ENCODE data around the gene SLC8A1.
A peak's percentile ranks its signal among the peaks of the same experiment; 100 is the strongest.

Gene SLC8A1

GRCh38 chr2:40419364-40419762 is 32.5 kb downstream of the SLC8A1 start:
- DNase-seq, result no peak

GRCh38 chr2:40418614-40419363 is 33.1 kb downstream of the SLC8A1 start:
- no peak for DNase-seq

GRCh38 chr2:40416486-40416885 is 35.4 kb downstream of the SLC8A1 start:
- no peak for DNase-seq

GRCh38 chr2:40415391-40415790 is 36.5 kb downstream of the SLC8A1 start:
- DNase-seq, result no peak

- no peak for DNase-seq
These were observed 39.4 kb downstream of the SLC8A1 start for GRCh38 chr2:40412456-40412855.

- DNase-seq, result no peak
These were observed 41.2 kb downstream of the SLC8A1 start for GRCh38 chr2:40410695-40411094.

GRCh38 chr2:40409734-40410133 is 42.2 kb downstream of the SLC8A1 start:
- no peak for DNase-seq

GRCh38 chr2:40406485-40407289 is 45.2 kb downstream of the SLC8A1 start:
- no peak for DNase-seq

GRCh38 chr2:40405465-40405864 is 46.4 kb downstream of the SLC8A1 start:
- no peak for DNase-seq

- DNase-seq, result no peak
These were observed 47.4 kb downstream of the SLC8A1 start for GRCh38 chr2:40404517-40404916.

- DNase-seq, result no peak
These were observed 48.6 kb downstream of the SLC8A1 start for GRCh38 chr2:40403233-40403836.

- no peak for DNase-seq
These were observed 50.0 kb downstream of the SLC8A1 start for GRCh38 chr2:40401896-40402295.

- no peak for DNase-seq
These were observed 51.4 kb downstream of the SLC8A1 start for GRCh38 chr2:40400336-40400953.

GRCh38 chr2:40397765-40398164 is 54.1 kb downstream of the SLC8A1 start:
- DNase-seq, result no peak

GRCh38 chr2:40396124-40396523 is 55.8 kb downstream of the SLC8A1 start:
- peak; percentile 89 for DNase-seq

- no peak for DNase-seq
These were observed 56.5 kb downstream of the SLC8A1 start for GRCh38 chr2:40395169-40396073.

GRCh38 chr2:40394597-40394996 is 57.3 kb downstream of the SLC8A1 start:
- no peak for DNase-seq

- no peak for DNase-seq
These were observed 57.9 kb downstream of the SLC8A1 start for GRCh38 chr2:40394031-40394430.

- no peak for DNase-seq
These were observed 63.7 kb downstream of the SLC8A1 start for GRCh38 chr2:40388161-40388560.

GRCh38 chr2:40386177-40386576 is 65.7 kb downstream of the SLC8A1 start:
- no peak for DNase-seq

GRCh38 chr2:40384714-40385113 is 67.2 kb downstream of the SLC8A1 start:
- DNase-seq, result no peak

- no peak for DNase-seq
These were observed 67.7 kb downstream of the SLC8A1 start for GRCh38 chr2:40384233-40384632.
